ENCODE measurements around the gene ETDB.
"Not testable (repeated sequence)": the region's sequence is repeated elsewhere in the genome, so short reads cannot be mapped to it uniquely, and the experiment has no call there.

ETDB gene

DNA sequence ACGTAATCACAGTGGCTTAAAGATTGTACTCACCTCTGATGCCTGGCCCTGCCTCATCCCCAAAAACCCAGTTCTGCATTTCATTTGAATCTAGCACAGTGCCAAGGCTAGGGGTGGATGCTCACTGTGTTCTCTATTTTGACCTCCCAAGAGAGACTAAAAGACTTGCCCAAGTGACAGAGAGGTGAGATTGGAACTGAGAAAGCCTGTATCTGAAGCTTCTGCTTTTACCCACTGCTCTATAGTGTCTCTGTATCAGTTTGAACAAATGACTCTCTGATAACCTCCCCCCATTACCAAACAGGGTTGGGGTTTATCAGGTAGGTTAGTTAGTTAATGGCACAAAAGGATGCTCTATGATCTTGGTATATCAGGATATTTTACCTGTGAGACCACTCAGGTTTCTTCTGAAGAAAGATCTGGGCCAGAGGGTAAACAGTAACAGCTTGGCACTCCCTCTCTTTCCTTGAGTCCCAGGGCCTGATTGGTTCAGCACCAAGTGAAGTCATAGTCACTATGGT, at the start of gene ETDB:
TSS of gene ETDB (minus strand) at position 471 of the 521 bp plus-strand sequence. CDS start 1,265 bp downstream, outside the sequence.
- not testable (repeated sequence) for DNase-seq (ENCODE audit: low spot score)

DNA sequence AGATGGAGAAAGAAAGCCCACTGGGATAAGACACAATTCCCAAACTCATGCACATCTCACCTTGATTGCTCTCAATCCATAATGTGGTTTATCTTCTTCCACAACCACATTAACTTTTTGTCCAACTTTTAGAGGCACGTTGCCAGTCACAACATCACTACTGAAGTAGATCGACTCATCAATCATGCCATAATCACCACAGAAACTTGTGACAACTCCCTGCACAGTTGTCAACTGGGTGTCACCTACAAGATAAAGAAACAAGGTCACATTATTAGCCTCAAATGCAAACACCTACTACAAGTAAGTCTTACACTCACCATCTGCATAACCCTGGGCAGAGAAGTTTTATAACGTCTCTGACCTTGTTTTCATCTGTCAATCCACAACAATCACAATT, 49.2 kb upstream of the ETDB start:
- DNase-seq (ENCODE audit: low spot score), result not testable (repeated sequence)

DNA sequence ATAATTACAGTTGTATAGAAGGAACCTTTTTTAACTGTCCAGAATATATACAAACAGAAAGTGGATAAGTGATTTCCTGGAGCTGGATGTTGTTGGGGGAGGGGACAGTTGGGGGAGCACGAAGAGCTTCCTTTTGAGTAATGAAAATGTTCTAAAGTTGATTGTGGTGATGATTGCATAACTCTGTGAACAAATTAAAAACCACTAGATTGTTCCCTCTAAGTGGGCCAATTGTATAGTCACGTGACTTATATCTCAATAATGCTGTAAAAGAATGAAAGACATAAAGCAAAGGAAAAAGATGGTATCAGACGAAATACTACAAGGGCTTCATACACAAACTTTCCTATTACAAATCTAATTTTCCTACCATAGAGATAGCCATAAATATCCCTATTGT, 48.2 kb upstream of the ETDB start:
- DNase-seq (ENCODE audit: low spot score), result no peak

DNA sequence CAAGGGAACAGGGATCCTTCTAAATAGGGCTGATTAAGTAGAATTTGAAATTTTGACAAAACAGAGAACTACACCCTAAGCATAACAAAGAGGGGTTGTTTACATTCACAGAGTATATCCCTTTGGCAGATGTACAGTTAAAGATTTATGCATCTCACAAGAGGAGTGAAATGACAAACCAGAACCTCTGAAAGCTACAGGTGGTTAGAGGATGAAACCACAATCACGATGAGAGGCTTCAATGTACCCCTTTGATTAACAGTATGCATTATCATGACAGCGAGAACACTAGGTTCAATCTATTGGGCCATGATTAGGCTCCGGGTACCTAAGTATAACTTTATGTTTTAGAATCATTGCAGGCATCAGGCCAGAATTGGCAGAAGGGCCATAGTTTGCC, 34.4 kb upstream of the ETDB start:
- not testable (repeated sequence) for DNase-seq (ENCODE audit: low spot score)

DNA sequence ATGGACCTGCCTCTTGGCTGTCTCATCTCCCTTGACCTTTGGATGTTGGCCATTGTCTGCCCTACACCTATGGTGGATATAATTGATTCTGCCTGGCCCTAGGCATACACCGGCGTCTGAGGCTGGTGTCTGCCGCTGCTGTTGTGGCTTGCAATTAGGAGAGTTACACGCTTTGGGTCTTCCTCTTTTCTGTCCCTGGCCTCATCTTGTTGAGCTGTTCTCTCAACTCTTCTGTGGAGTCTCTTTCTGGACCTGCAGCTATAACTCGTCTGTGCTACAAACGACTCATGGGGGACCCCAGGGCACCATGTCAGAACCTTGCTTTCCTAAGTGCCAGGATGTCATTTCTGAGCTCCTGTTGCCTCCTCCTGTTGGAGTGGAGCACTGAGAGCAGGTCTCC, 5.8 kb upstream of the ETDB start:
- not testable (repeated sequence) for DNase-seq (ENCODE audit: low spot score)

DNA sequence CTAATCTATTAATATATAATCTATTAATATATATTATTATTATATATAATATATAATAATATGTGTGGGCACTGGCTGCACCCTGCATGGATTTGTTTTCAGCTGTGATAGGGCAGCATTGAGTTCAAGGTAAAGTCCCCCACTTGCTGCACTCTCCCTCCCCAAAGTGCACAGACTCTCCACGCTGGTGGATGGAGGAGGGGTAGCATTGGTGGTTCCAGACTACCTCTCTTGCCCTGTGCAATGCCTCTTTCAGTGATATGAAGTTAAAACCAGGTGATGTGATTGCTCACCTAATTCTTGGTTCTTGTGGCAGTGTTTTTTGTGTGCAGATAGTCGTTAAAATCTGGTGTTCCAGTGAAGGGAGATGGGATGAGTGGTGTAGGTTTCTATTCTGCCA, 4.3 kb downstream of the ETDB start:
- not testable (repeated sequence) for DNase-seq (ENCODE audit: low spot score)

DNA sequence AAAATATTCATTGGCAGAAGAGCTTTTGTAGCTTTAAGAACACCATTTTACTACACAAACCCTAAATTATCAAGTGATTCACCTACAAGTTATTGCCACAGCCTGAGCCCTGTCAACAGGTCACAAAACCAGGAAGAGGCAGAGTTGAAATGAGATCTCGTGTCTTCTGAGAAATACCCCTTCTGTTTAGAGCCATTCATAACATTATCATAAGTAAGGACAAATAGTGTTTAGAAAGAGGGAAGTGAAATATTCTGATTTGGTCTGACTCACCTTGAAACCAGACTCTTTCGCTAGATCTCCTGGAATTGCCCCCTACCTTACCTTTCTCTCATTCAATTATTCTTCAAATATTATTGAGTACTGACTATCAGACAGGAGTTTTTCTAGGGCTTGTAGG, 5.9 kb downstream of the ETDB start:
- DNase-seq (ENCODE audit: low spot score), result peak; percentile 6

DNA sequence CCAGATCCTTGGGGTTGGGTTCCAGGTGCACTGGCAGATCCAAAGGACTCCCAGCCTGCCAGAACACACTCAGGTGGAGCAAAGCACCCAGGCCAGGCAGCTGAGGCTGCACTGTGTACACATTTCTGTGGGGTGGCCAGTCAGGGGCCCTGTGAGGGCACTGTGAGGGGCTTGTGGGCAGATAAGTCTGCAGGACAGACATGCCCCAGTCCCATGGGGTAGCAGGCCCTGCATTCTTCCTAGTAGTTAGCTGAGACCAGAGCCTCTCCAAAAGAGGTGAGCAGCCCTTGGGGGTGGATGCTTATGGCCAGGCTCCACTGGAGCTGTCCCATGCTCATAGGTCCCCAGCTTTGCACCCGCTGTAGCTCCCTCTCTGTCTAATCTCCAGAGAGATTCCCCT, 7.6 kb downstream of the ETDB start:
- no peak for DNase-seq (ENCODE audit: low spot score)

DNA sequence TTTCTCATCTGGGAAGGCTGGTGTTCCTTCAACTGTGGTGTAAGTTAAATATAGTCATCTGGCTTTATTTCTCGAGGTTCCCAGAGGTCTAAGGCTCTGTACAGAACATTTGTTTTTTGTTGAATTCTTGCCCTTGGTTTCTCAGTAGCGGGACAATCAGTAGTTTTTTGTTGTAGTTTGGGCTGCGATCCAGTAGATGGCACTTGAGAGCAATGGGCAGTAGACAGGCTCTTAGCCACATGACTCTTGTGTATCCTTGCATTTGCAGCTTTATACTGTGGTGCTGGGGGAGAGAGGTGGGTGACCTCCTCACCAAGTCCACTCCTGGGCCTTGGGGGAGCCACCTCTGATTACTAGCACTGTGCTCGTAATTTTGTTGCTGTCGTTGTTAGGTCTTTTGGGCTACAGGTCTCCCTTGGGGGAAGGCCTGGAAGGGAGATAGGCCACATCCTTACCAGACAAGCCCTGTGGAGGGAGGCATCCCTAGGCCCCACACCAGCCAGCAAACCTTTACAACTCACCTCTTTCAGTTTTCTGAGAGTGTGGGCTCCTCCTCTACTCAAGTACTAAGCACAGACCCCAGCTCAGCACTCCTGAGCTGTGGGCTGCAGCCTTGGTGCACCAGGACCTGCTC, 8.1 kb downstream of the ETDB start:
- peak; percentile 14 for DNase-seq (ENCODE audit: low spot score)

DNA sequence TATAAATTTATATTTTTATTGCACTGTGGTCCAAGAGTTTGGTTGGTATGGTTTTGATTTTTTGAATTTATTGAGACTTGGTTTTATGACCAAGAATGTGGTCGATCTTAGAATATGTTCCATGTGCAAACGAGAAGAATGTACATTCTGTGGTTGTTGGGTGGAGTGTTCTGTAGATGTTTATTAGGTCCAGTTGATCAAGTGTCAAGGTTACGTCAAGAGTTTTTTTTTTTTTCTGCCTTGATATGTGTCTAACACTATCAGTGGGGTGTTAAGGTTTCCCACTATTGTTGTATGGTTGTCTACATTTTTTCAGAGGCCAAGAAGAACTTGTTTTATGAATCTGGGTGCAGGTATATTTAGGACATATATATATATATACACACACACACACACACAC, 10.8 kb downstream of the ETDB start:
- DNase-seq (ENCODE audit: low spot score), result no peak

DNA sequence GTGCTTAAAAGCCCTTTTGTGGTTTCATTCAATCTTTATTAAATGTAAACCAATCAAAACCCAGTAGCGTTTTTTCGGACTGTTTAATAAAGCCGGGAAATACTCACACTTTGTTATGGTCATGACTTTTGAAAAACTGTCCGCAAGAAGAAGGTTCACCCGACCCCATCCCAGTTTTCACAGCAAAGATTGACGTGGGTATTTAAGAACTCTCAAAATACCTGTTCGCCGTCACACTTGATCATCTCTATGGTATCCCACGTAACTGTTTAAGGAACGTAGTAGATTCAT, 20.9 kb downstream of the ETDB start:
- no peak for DNase-seq (ENCODE audit: low spot score)

DNA sequence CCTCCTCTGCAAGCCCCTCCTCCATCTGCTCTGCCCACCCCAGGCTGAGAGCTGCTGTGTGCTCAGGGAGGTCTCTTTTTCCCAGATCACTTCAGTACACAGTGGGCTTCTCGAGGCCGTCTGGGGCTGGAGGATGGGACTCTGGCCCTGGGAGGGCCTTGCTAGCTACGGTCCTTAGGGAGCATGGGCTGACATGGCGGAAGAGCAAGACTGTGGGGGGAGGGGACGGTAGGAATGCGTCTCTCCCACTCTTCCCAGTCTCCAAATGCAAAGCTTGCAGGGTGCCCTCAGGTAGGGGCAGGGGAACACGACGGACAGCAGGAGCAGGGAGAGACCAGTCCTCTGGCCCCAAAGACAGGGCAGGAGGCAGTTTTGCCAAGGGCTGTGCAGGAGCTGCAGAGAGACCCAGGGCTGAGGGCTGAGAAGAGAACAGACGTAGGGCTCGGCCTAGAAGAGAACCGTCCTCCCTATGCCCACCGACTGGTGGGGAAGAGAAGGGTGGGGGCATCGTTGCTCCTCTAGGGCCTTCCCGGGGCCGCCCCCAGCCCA, 23.1 kb downstream of the ETDB start:
- not testable (repeated sequence) for DNase-seq (ENCODE audit: low spot score)

DNA sequence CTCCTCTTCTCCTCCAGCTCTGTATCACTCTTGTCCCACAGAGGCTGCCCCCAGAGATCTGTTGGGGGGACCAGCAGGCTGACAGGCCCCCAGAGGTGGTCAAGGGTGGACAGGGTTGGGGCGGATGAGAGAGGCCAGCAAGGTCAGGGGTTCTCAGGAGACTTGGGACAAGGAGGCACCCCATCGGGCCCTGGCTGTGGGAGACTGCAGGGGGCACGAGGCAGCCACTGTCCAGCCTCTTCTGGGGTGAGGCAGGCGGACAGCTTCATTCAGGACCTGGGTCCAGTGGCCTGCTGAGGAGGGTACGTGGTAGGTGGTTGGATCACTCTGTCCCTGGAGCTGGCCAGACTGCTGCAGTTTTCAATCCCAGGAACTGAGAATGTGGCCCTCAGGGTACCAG, 24.6 kb downstream of the ETDB start:
- no peak for DNase-seq (ENCODE audit: low spot score)

DNA sequence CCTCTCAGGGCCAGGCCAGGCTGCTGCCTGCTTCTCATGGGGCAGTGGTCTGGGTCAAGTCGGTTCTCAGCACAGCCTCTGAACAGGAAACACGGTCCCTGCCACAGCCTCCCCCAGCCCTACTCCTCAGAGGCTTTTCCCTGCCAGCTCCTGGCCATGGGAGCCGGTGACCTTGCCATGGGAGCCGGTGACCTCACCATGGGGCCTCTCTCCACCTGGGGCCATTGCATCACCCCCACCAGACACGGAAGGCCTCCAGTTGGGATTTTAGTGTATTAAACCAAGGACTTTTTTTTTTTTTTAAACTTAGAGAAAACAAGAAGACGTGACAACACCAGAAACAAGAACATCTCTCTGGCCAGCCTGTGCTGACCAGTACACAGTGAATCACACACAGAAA, 25.6 kb downstream of the ETDB start:
- DNase-seq (ENCODE audit: low spot score), result no peak

DNA sequence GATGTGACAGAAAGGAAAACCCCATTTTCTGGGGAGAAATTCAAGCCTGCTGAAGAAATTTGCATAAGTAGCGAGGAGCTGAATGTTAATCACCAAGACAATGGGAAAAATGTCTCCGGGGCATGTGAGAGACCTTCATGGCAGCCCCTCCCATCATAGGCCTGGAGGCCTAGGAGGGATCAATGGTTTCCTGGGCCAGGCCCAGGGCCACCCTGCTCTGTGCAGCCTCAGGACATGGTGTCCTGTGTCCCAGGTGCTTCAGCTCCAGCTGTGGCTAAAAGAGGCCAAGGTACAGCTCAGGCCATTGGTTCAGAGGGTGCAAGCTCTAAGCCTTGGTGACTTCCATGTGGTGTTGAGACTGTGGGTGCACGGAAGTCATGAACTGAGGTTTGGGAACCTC, 31.2 kb downstream of the ETDB start:
- no peak for DNase-seq (ENCODE audit: low spot score)

DNA sequence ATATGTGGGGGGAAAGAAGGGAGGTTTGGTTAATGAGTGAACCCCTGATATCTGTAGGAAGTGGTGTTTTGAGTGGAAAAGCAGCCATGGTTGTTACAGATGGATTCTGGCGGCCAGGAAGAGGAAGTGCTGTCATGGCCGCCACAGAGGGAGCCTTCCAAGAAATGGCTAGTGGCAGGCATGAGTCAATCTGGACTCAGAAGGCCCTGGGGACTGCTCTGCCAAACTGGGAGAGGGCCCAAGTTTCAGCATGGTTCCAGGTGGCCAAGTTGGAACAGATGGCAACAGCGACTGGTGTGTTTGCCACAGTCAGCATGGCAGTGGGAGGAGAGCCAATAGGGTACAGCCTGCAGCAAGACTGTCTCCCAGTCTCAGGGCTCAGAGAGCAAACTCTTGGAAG, 32.5 kb downstream of the ETDB start:
- DNase-seq (ENCODE audit: low spot score), result no peak

DNA sequence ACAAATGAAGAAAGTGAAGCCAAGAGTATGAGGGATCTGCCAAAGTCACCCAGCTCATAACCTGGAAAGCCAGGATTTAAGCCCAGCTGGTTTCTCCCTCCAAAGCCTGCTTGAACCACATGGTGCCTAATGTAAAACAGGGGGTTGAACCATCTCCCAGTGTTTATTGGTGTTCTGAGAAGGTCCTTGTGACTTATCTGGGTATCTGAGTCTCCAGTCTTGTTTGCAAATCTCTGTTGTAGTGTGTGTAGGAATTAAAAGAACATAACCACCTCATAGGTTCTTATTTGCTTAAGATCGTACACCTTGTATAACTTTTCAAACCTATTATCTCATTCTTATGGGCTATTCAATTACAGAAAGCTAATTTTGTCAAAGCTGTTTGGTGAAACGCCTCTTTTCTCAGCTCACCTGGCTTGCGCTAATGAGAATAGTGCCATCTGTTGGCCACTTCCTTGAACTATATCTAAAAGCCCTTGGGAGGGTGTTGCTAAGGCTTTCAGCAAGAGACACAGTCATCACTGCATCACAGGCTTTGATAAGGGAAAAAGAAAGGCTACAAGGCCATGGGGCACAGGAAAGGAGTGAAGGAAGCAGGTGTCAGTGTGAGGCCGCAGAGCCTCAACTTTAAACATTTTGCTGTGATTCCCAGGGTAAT, 34.0 kb downstream of the ETDB start:
- peak; percentile 32 for DNase-seq (ENCODE audit: low spot score)

DNA sequence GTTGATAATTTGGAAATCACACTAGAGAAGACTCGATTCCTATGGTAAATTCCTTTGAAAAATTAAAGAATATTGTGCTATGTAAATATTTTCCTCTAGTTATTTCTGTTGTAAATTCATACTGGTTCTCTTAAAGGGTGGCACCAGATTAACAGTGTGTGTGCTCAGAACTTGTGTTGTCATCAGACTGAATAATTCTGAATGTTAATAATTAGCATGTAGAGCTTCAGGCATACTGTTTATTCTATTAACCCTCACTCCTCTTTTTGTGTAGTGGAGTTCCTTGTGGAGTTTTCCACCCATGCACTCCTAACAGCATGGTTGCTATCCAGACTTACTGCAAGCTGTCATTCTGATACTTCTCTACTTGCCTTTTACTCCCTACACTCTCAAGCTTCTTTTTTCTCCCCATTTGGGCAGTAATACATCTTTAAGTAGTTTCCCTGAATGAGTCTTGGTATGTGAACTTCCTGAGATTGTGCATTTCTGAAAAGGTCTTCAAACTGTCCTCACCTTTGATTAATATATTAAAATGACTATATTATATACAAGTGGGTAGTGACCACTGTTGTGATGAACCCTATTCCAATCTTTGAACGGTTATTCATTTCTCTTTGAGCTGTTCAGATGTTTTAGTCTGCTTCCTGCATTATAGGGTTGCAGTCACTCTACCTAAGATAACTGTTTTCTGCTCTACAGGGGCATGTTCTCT, 38.5 kb downstream of the ETDB start:
- DNase-seq (ENCODE audit: low spot score), result no peak

Data from germinal center (tissue), 1 donor.